Cerebellar cortex (tissue), 1 donor: Measurements from ENCODE around the gene SLITRK6.
"Not testable (repeated sequence)": the region's sequence is repeated elsewhere in the genome, so short reads cannot be mapped to it uniquely, and the experiment has no call there.

ENCODE experiments used
- DNase-seq: peaks from one replicate; pipeline ENCODE4 v3.0.0-alpha.2; 2015; ENCODE audit warnings: low spot score

Gene SLITRK6, protein sequence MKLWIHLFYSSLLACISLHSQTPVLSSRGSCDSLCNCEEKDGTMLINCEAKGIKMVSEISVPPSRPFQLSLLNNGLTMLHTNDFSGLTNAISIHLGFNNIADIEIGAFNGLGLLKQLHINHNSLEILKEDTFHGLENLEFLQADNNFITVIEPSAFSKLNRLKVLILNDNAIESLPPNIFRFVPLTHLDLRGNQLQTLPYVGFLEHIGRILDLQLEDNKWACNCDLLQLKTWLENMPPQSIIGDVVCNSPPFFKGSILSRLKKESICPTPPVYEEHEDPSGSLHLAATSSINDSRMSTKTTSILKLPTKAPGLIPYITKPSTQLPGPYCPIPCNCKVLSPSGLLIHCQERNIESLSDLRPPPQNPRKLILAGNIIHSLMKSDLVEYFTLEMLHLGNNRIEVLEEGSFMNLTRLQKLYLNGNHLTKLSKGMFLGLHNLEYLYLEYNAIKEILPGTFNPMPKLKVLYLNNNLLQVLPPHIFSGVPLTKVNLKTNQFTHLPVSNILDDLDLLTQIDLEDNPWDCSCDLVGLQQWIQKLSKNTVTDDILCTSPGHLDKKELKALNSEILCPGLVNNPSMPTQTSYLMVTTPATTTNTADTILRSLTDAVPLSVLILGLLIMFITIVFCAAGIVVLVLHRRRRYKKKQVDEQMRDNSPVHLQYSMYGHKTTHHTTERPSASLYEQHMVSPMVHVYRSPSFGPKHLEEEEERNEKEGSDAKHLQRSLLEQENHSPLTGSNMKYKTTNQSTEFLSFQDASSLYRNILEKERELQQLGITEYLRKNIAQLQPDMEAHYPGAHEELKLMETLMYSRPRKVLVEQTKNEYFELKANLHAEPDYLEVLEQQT

DNA sequence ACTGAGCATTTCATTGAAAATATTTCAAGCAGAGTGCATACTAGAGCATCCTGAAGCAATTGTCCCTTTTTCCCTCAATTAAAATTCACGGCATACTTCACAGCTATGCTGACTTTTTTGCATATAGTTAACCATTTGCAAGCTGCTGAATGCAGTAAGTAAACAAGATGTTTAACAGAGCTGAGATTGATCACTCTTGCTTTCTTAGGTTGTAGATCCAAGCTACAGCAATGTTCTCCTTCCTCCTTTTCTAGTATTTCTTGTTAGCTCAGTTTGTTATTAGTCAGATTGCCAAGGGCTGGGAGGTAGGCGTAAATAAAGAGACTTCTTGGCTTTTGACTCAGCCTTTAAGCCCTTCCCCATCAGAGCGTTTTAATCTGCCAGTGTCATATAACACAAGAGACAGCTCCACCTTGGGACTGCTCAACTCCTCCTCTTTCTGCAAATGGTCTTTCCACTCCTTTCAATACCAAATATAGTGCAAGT, at the start of gene SLITRK6:
SLITRK6 (minus strand) TSS at position 323 of the 486 bp plus-strand sequence. CDS start 2,911 bp downstream, outside the sequence.
- DNase-seq: peak; percentile 10

DNA sequence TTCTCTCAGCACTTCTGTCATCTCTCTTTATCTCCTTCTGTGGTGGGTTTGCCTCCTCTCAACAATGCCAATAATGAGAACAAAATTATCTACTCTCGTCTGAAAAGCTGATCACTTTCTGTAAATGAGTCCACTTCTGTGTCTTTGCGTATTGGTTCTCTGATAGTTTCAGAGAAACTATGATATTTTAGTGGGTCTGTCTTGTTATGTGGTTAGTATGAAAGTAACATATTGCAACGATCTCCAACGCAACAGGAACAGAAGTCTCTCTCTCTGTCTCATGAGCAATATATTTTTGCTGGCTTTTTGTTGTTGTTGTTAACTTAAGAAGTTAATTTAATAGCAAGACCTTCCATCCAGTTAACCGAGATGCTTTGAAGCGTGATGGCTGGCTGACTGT, 47.8 kb upstream of the SLITRK6 start:
- DNase-seq: no peak

DNA sequence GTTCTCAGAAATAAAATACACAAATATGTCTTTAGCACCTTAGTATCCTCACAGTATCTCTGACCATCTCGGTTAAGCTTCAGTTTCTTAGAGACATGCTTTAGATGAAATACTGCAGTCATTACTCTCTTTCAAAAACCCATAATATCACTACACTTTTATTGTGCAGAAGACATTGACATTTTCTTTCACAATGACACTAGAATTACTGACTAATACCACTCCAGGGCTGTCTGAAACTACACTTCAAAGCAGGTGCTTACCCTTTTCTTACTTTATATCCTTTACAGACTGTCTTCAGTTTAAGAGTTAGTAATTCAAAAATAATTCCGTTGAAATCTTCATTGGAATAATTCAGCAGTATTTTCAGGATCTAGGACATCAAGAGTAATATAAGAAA, 42.2 kb upstream of the SLITRK6 start:
- no peak for DNase-seq

- no peak for DNase-seq
These were observed 34.7 kb upstream of the SLITRK6 start for GRCh38 chr13:85833921-85834320.

DNA sequence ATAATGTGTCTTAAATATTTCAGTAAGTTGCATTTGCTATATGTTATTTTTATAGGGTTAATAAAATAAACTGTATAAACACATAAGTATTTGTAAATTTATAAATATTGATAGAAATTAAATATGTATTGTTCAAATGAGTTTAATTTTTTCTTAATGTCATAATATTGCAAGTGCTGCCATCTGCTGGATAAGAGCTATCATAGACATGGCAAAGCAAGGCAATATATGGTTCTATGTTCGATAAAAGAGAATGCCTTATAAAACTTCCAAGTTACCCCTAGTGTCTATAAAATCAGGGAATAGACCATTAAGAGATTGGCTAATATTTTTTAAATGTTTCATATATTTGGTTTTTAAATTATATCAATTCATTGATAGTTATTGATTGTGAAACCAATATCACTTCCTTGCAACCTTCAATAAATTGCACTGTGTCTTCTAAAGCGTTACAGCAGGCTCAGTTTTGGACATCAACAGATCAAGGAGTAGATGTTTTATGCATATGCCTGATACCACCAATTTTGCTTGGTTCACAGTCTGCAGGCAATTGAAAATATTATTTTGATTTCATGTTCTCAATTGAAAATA, 29.0 kb upstream of the SLITRK6 start:
- DNase-seq: peak; percentile 25

DNA sequence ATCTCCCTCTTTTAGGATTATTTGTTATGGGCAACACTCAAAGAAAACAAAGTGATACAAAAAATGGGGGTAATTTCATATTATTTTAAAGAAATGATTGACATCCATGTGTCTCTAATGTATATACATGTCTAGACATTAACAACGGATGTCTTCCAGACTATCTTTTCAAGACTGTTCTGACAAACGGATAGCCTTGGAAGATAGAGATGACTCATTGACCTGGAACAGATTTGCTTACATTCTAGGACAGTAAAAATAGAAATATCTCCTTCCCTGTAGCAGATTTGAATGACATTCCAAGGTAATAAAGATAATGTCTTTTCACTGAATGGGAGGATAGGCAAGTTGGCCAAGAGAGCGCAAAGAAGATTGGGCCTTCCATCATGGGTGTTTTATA, 26.2 kb upstream of the SLITRK6 start:
- DNase-seq: no peak

DNA sequence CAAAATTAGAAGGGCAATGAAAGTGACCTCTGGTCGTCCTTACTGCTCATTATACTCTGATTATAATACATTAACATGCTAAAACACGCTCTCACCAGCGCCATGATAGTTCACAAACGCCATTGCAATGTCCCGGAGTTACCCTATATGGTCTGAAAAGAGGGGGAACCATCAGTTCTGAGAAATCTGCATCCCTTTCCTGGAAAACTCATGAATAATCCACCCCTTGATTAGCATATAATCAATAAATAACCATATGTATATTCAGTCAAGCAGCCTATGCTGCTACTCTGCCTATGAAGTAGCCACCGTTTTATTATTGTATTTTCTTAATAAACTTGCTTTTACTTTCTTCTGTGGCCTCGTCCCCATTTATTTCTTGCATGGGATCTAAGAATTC, 24.6 kb upstream of the SLITRK6 start:
- DNase-seq: no peak

DNA sequence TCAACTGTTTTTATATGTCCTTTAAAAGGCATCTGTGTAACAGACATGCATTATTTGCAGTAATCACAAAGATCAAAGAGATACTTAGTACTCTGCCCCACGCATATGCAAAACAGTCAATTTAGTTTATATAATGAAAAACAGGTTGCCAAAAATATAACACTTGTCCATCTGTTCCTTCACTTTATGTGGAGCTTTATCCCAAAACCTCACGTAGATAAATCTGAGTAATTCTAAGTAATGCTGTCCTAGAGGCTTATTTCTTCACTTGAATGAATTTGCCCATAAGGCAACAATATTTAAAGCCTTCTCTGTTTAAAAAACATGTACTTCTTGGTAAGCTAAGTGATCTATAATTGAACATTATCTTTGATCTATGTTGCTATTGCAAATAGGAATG, 20.3 kb upstream of the SLITRK6 start:
- DNase-seq: no peak

GRCh38 chr13:85816413-85816812, 17.2 kb upstream of the SLITRK6 start:
- no peak for DNase-seq

DNA sequence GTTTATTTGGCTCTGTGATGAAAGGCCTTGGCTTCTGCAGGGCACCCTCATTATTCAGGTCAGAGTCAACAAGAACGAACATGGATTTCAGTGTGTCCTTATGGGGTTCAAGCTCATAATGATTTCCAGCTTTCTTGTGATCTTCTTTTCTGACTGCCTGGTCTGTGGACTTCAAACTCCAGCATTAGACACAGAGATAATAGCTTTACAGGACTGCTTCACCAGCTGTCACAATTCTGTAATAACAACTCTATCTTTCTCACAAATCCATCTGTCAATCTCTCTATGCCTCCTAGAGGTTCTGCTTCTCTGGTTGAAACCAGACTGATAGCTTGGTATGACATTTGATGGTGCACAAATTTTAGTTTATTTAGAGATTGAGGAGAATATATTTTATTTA, 13.1 kb upstream of the SLITRK6 start:
- DNase-seq: no peak

DNA sequence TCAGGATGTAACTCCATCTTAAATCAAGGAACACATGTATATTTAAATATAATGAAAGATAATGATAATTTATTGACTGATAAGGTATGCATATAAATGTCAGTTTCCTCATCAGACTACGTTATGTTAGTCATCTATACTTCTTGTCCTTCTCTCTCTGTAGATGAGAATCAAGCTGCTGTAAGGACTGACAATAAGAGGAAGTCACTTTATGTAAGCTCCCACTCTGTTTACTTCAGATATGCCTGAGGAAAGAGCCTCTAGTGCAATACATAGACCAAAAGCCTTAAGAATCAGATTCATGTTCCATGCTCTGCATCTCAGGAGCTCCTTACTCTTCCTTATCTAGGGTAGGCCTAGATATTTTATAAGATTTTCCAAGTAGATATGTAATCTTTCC, 9.6 kb upstream of the SLITRK6 start:
- no peak for DNase-seq

- DNase-seq: peak; percentile 72
These were observed 7.4 kb upstream of the SLITRK6 start for GRCh38 chr13:85806553-85807175.

- DNase-seq: no peak
These were observed 663 bp downstream of the SLITRK6 start for GRCh38 chr13:85798556-85798955.

DNA sequence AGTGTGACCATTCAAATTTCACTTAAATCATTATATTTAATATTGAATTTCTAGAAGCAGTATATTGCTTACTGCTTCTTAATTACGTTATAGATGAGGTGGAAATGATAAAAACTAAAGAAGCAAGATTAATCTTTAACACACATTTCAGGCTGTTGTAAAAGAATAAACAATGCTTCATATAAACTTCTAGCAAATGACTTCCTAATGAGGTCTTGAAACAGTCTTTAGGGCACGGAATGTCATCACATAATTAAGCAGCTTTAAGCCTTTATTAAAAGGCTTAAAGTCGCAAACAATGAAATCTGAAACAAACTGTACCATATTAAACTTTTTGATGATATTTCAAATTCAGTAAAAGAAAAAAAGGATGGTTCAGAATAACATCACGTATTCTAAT, 1.9 kb downstream of the SLITRK6 start:
- DNase-seq: no peak

DNA sequence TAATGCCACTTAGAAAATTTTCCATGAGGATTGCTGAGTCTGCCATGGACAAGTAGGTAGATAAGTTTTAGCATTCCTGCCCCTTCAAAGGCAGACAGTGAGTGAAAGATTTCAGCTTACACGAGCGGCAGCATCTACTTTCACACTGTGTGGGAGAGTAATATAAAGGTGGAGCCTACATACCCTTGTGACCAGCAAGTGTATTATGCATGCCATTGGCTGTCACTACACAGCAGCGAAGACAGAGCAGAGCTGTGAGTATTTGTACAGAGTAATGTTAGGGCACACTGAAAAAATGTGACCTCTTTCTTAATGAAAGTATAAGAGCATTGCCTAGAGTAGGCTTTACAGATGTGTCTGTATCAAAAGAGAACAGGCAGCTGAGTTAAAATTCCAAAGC, 14.0 kb downstream of the SLITRK6 start:
- no peak for DNase-seq

DNA sequence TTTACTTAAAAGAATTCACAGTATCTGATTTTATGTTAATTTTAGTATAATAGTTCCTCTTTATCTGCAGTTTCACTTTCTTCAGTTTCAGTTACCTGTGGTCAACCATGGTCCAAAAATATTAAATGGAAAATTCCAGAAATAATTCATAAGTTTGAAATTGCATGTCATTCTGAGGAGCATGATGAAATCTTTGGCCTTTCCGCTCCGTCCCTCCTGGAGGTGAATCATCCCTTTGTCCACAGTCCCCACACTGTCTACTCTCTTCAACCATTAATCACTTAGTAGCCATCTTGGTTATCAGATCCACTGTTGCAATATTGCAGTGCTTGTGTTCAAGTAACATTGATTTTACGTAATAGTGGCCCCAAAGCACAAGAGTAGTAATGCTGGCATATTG, 26.9 kb downstream of the SLITRK6 start:
- no peak for DNase-seq

DNA sequence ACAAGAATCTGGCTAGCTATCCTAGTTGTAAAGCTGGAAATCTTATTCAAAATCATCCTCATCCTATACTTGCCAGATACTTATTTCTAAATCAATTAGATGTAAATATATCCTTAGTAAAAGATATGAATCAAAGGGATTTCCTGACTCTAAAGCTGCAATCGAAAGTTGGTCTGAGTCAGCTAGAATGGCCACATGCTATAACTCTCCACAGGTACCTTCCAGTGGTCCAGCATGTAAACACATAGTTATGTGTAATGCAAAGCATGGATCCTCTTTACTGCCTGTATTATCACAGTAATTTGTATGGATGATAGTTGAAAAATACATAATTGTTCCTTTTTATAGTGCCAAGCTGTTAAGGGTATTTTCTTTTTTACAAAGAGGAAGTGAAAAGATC, 27.4 kb downstream of the SLITRK6 start:
- no peak for DNase-seq

- no peak for DNase-seq
These were observed 30.3 kb downstream of the SLITRK6 start for GRCh38 chr13:85768946-85769345.

DNA sequence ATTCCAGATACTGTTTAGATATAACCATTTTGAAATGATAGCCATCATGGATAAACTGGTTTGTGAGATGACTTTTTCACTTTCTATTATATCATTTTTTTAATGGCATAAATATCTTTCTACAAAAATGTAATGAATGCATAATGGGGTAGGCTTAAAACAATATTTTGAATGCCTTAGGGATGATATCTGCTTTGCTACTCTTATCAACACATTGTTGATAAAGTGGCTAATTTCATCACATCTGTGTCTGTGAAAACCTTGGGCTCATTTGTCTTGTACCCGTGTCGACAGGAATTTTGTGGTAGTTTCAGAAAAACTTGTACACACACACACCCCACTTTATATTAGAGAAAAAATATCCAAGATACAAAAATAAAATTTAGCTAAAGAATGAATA, 44.1 kb downstream of the SLITRK6 start:
- no peak for DNase-seq

DNA sequence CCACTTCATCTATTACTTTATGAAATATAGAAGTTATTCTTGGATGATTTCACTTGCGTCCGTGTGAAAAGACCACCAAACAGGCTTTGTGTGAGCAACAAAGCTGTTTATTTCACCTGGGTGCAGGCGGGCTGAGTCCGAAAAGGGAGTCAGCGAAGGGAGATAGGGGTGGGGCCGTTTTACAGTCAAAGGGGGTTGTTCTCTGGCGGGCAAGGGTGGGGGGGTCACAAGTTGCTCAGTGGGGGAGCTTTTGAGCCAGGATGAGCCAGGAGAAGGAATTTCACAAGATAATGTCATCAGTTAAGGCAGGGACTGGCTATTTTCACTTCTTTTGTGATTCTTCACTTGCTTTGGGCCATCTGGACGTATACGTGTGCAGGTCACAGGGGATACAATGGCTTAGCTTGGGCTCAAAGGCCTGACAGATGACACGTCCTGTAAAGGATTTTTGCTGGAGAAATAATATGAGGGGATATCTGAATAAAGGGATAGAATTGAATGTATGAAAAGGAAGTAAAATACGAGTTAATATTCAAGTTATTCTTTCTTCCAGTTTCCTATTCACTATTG, 55.9 kb downstream of the SLITRK6 start:
- not testable (repeated sequence) for DNase-seq
